Osteocyte (in vitro differentiated cells): Measurements from ENCODE around the gene NDUFB8. TPM values are rescaled to one million over a fixed set of nuclear protein-coding genes. Genes with fewer than 3 reads are reported as not detected.
A peak's percentile ranks its signal among the peaks of the same experiment; 100 is the strongest.

Source experiments
- DNase-seq: peaks from one replicate; pipeline ENCODE4 v3.0.0; 2021; ENCODE audit warnings: mixed read lengths; ENCODE audit not compliant: unreplicated experiment; ENCODE audit errors: extremely low spot score
- H3K27ac Mint-ChIP-seq: one replicate; pipeline ENCODE4 v1.8.0; 2021; ENCODE audit warnings: mild to moderate bottlenecking, mixed read lengths; ENCODE audit not compliant: unreplicated experiment
- H3K27me3 Mint-ChIP-seq: one replicate; pipeline ENCODE4 v1.8.0; 2021; ENCODE audit warnings: mixed read lengths; ENCODE audit not compliant: unreplicated experiment
- H3K36me3 Mint-ChIP-seq: one replicate; pipeline ENCODE4 v1.8.0; 2021; ENCODE audit warnings: mixed read lengths; ENCODE audit not compliant: unreplicated experiment
- H3K4me1 Mint-ChIP-seq: one replicate; pipeline ENCODE4 v1.8.0; 2021; ENCODE audit warnings: mixed read lengths; ENCODE audit not compliant: unreplicated experiment
- H3K4me3 Mint-ChIP-seq: one replicate; pipeline ENCODE4 v1.8.0; 2021; ENCODE audit warnings: mild to moderate bottlenecking, moderate library complexity, mixed read lengths; ENCODE audit not compliant: unreplicated experiment
- H3K9me3 Mint-ChIP-seq: one replicate; pipeline ENCODE4 v1.8.0; 2021; ENCODE audit warnings: mixed read lengths; ENCODE audit not compliant: unreplicated experiment
- total RNA-seq: library from RNA; stranded (reverse); gene quantifications from 2 replicates; pipeline ENCODE4 v1.2.1, GENCODE V29; 2021
- TF ChIP-seq, protein P1 (sequence below): fragments of 200-600 bp; sonication (generic); IDR thresholded peaks from 2 replicates; pipeline ENCODE4 v1.5.0; 2021; ENCODE audit warnings: antibody characterized with exemption, mild to moderate bottlenecking, moderate library complexity

NDUFB8 gene
- total RNA-seq, 1 donor from 2014 or later, result 169 TPM

- Mint-ChIP-seq H3K27ac (no peak overlapping the region), H3K27me3 (no peaks in the 10 kb centered on the region), H3K36me3 (peaks cover 15% of the 10 kb centered on the region), H3K9me3 (no peaks in the 10 kb centered on the region), H3K4me3 (no peak overlapping the region), H3K4me1 (peaks cover 15% of the 10 kb centered on the region)
- DNase-seq, result no peak
- TF ChIP-seq, protein P1, sequence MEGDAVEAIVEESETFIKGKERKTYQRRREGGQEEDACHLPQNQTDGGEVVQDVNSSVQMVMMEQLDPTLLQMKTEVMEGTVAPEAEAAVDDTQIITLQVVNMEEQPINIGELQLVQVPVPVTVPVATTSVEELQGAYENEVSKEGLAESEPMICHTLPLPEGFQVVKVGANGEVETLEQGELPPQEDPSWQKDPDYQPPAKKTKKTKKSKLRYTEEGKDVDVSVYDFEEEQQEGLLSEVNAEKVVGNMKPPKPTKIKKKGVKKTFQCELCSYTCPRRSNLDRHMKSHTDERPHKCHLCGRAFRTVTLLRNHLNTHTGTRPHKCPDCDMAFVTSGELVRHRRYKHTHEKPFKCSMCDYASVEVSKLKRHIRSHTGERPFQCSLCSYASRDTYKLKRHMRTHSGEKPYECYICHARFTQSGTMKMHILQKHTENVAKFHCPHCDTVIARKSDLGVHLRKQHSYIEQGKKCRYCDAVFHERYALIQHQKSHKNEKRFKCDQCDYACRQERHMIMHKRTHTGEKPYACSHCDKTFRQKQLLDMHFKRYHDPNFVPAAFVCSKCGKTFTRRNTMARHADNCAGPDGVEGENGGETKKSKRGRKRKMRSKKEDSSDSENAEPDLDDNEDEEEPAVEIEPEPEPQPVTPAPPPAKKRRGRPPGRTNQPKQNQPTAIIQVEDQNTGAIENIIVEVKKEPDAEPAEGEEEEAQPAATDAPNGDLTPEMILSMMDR, result no peak
Observed at GRCh38 chr10:100515612-100516011, 14.1 kb downstream of the NDUFB8 start.

GRCh38 chr10:100510533-100511308, 18.9 kb downstream of the NDUFB8 start:
- H3K4me1 Mint-ChIP-seq, result peaks cover 12% of the 10 kb centered on the region
- peaks cover 21% of the 10 kb centered on the region for H3K36me3 Mint-ChIP-seq

DNA sequence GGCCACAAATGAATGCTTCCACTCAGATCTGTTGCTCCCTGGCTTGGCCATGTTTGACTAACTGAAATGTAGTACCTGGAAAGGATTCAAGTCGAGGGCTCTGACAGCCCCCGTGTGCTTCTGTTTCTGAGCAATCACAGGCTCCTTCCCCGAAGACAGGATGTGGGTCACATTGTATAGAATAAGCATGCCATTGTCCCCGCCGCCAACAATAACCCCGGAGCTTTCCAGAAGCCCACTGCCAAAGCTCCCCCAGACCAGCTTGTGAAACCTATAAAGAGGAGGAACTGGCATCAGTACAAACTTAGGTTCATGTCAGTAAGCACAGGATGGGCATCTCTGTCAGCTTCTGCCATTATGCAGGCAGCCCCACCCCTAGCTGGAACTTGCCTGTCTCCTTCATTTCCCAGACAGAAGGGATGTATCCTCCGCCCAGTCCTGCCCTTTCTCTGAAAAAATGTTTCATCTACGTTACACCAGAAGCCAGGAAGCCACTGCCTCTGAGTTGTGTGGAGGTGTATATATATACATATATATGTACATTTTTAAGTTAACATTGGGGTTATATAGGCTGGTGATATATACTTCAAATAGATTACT, 20.3 kb downstream of the NDUFB8 start:
- no peak overlapping the region for H3K4me3 Mint-ChIP-seq
- H3K27ac Mint-ChIP-seq, result no peak overlapping the region

More at GRCh38 chr10:100510533-100511308, 18.9 kb downstream of the NDUFB8 start:
- no peak overlapping the region for H3K4me3 Mint-ChIP-seq
- no peaks in the 10 kb centered on the region for H3K9me3 Mint-ChIP-seq
- no peaks in the 10 kb centered on the region for H3K27me3 Mint-ChIP-seq
- H3K27ac Mint-ChIP-seq, result no peak overlapping the region
- TF ChIP-seq, protein P1, result no peak
- DNase-seq, result no peak

GRCh38 chr10:100508691-100509150, 20.9 kb downstream of the NDUFB8 start:
- H3K27me3 Mint-ChIP-seq, result no peaks in the 10 kb centered on the region
- TF ChIP-seq, protein P1, result peak; percentile 79
- peaks cover 28% of the 10 kb centered on the region for H3K4me1 Mint-ChIP-seq
- H3K36me3 Mint-ChIP-seq, result peaks cover 20% of the 10 kb centered on the region
- no peaks in the 10 kb centered on the region for H3K9me3 Mint-ChIP-seq
- H3K27ac Mint-ChIP-seq, result no peak overlapping the region
- no peak for DNase-seq
- no peak overlapping the region for H3K4me3 Mint-ChIP-seq

More for the DNA sequence above, 20.3 kb downstream of the NDUFB8 start:
- no peaks in the 10 kb centered on the region for H3K27me3 Mint-ChIP-seq
- TF ChIP-seq, protein P1, result no peak
- no peaks in the 10 kb centered on the region for H3K9me3 Mint-ChIP-seq
- peaks cover 22% of the 10 kb centered on the region for H3K4me1 Mint-ChIP-seq
- no peak for DNase-seq
- H3K36me3 Mint-ChIP-seq, result peaks cover 20% of the 10 kb centered on the region

DNA sequence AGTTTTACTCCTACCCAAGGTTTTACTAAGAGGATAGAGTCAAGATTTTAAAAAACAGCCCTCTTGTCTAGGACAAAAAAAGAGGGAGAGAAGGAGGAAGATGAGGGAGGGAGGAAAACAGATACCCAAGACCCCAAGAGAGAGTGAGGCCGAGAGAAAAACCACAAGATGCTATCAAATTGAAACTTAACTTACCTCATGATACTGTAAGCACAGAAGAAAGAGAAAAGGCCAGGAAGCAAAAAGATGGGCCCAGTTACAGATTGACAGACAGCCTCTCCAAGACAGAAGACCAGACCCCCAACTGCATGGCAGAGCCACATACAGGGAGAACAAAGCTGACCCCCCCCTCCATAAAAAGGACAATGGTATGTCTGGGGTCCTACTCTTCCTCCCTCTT, 21.4 kb downstream of the NDUFB8 start:
- H3K4me3 Mint-ChIP-seq, result no peak overlapping the region
- TF ChIP-seq, protein P1, result no peak
- no peaks in the 10 kb centered on the region for H3K9me3 Mint-ChIP-seq
- no peaks in the 10 kb centered on the region for H3K27me3 Mint-ChIP-seq
- no peak overlapping the region for H3K27ac Mint-ChIP-seq
- DNase-seq, result no peak
- peaks cover 30% of the 10 kb centered on the region for H3K4me1 Mint-ChIP-seq
- peaks cover 20% of the 10 kb centered on the region for H3K36me3 Mint-ChIP-seq
